T-helper 1 cell (primary cell): ENCODE measurements around the gene CLDN15.
"Not testable (repeated sequence)": the region's sequence is repeated elsewhere in the genome, so short reads cannot be mapped to it uniquely, and the experiment has no call there.

ENCODE experiments used
- DNase-seq, 5 donors: peaks; one replicate each; pipeline ENCODE4 v3.0.0-alpha.2; 2012 to 2020

CLDN15 gene

GRCh38 chr7:101218236-101219125, 19.1 kb downstream of the CLDN15 start:
- no peak for DNase-seq

GRCh38 chr7:101217388-101218235, 20.0 kb downstream of the CLDN15 start, which contains the start of the genes PLOD3 and ZNHIT1:
PLOD3 (minus strand) TSS chr7:101217581; CDS start chr7:101217274, 307 bp downstream.
ZNHIT1 (plus strand) TSS chr7:101218165; CDS start chr7:101218196, 31 bp downstream.
- DNase-seq: peak; percentile 91 to 97 (median 93)

GRCh38 chr7:101216860-101217387, 20.7 kb downstream of the CLDN15 start:
- DNase-seq: no peak

- DNase-seq: no peak
Measured at GRCh38 chr7:101216001-101216859, 21.4 kb downstream of the CLDN15 start.

- no peak for DNase-seq
Measured at GRCh38 chr7:101212014-101212413, 25.6 kb downstream of the CLDN15 start.

- no peak for DNase-seq
Measured at GRCh38 chr7:101211501-101211900, 26.1 kb downstream of the CLDN15 start.

- DNase-seq: no peak
Measured at GRCh38 chr7:101210143-101210542, 27.5 kb downstream of the CLDN15 start.

GRCh38 chr7:101208794-101209193, 28.8 kb downstream of the CLDN15 start:
- no peak for DNase-seq

GRCh38 chr7:101207459-101207858, 30.1 kb downstream of the CLDN15 start:
- DNase-seq: no peak

GRCh38 chr7:101206665-101207042, 30.9 kb downstream of the CLDN15 start:
- no peak for DNase-seq

GRCh38 chr7:101205901-101206664, 31.5 kb downstream of the CLDN15 start:
- no peak for DNase-seq

- DNase-seq: peak in 2 of 5 donors; percentile 16 to 21
Measured at GRCh38 chr7:101203740-101204738, 33.6 kb downstream of the CLDN15 start.

- no peak for DNase-seq
Measured at GRCh38 chr7:101202603-101202918, 35.0 kb downstream of the CLDN15 start.

GRCh38 chr7:101201695-101202602, 35.7 kb downstream of the CLDN15 start:
- no peak for DNase-seq

GRCh38 chr7:101200862-101201599, 36.6 kb downstream of the CLDN15 start, which contains the start of gene MOGAT3:
MOGAT3 (minus strand) TSS chr7:101201036; CDS start chr7:101200854, 182 bp downstream.
- no peak for DNase-seq

GRCh38 chr7:101200504-101200861, 37.1 kb downstream of the CLDN15 start:
- no peak for DNase-seq

- DNase-seq: not testable (repeated sequence)
Measured at GRCh38 chr7:101199522-101199921, 38.1 kb downstream of the CLDN15 start.

GRCh38 chr7:101198476-101198875, 39.1 kb downstream of the CLDN15 start:
- DNase-seq: no peak
